SK-N-SH (cell line): ENCODE results near the gene ATXN7. TPM values are rescaled to one million over a fixed set of nuclear protein-coding genes. Genes with fewer than 3 reads are reported as not detected.

Source experiments
- CTCF ChIA-PET: fragments of 300-600, 350-600 bp; formaldehyde crosslinking; extraction: SDS; loops from one replicate; lab custom pipeline; 2021; lab: Yijun Ruan, JAX
- POLR2A ChIA-PET: fragments of 350-600 bp; sonication (Branson Sonifier 250); formaldehyde crosslinking; extraction: SDS; loops from one replicate; lab custom pipeline; 2020; ENCODE audit warnings: antibody characterized with exemption, inconsistent platforms; lab: Yijun Ruan, JAX
- DNase-seq: peaks from one replicate; pipeline ENCODE4 v3.0.0; 2012
- H2AFZ ChIP-seq: fragments of 200-600 bp; sonication (generic); 2 replicates; pipeline ENCODE4 v1.8.1; 2016; ENCODE audit warnings: antibody characterized with exemption, mild to moderate bottlenecking, low read depth
- H3F3A ChIP-seq: fragments of 200-600 bp; sonication (generic); replicated peaks from 2 replicates; pipeline ENCODE3; 2016; ENCODE audit warnings: antibody characterized with exemption, mild to moderate bottlenecking; ENCODE audit not compliant: insufficient read depth
- H3K27ac ChIP-seq, 2 experiments: fragments of 200-500 bp in 1 of 2; fragments of 200-600 bp in 1 of 2; sonication (Bioruptor generic) in 1 of 2; sonication (generic), shearing (Covaris generic) in 1 of 2; 2 replicates each; pipeline versions ENCODE4 v1.5.1 to v1.6.1; 2014 to 2016; ENCODE audit warnings: low read depth in 2 of 2, inconsistent platforms in 1 of 2, low read length in 1 of 2, mild to moderate bottlenecking in 1 of 2, mixed read lengths in 1 of 2
- H3K27me3 ChIP-seq: fragments of 200-600 bp; sonication (generic), shearing (Covaris generic); 2 replicates; pipeline ENCODE4 v1.6.1; 2016; ENCODE audit warnings: mixed run types; ENCODE audit not compliant: insufficient read depth
- H3K36me3 ChIP-seq, 2 experiments: fragments of 200-500 bp in 1 of 2; fragments of 200-600 bp in 1 of 2; sonication (Bioruptor generic) in 1 of 2; sonication (generic) in 1 of 2; replicated peaks in 1 of 2; 2 replicates each; pipeline versions ENCODE3 to v1.5.1; 2014 to 2016; ENCODE audit warnings: low read length in 1 of 2, mild to moderate bottlenecking in 1 of 2; ENCODE audit not compliant: insufficient read depth in 2 of 2, control insufficient read depth in 1 of 2
- H3K4me1 ChIP-seq, 2 experiments: fragments of 200-500 bp in 1 of 2; fragments of 200-600 bp in 1 of 2; sonication (Bioruptor generic) in 1 of 2; sonication (generic), shearing (Covaris generic) in 1 of 2; 2 replicates each; pipeline versions ENCODE4 v1.5.1 to v1.6.1; 2014 to 2016; ENCODE audit warnings: low read depth in 1 of 2, low read length in 1 of 2, mixed run types in 1 of 2; ENCODE audit not compliant: insufficient read depth in 2 of 2, control insufficient read depth in 1 of 2
- H3K4me2 ChIP-seq: fragments of 200-600 bp; sonication (generic), shearing (Covaris generic); 2 replicates; pipeline ENCODE4 v1.6.1; 2017; ENCODE audit warnings: mixed run types
- H3K4me3 ChIP-seq, 2 experiments: fragments of 200-500 bp in 1 of 2; fragments of 200-600 bp in 1 of 2; sonication (Bioruptor generic) in 1 of 2; sonication (generic), shearing (Covaris generic) in 1 of 2; 2 replicates each; pipeline versions ENCODE4 v1.5.1 to v1.8.1; 2014 to 2016; ENCODE audit warnings: low read depth in 2 of 2, inconsistent platforms in 1 of 2, low read length in 1 of 2, mild to moderate bottlenecking in 1 of 2, mixed read lengths in 1 of 2, moderate library complexity in 1 of 2
- H3K79me2 ChIP-seq: fragments of 200-600 bp; sonication (generic); 2 replicates; pipeline ENCODE4 v1.8.1; 2017; ENCODE audit warnings: mild to moderate bottlenecking; ENCODE audit not compliant: insufficient read depth
- H3K9ac ChIP-seq: fragments of 200-600 bp; sonication (generic); 2 replicates; pipeline ENCODE4 v1.6.1; 2017; ENCODE audit warnings: mixed run types
- H3K9me2 ChIP-seq: fragments of 200-600 bp; sonication (generic); 2 replicates; pipeline ENCODE4 v1.6.1; 2017; ENCODE audit warnings: mixed run types
- H3K9me3 ChIP-seq: fragments of 200-600 bp; sonication (generic); 2 replicates; pipeline ENCODE4 v1.6.1; 2017; ENCODE audit warnings: mixed run types, mild to moderate bottlenecking, moderate library complexity
- H4K20me1 ChIP-seq: fragments of 200-600 bp; sonication (generic); 2 replicates; pipeline ENCODE4 v1.6.1; 2017; ENCODE audit warnings: mild to moderate bottlenecking, mixed run types; ENCODE audit not compliant: insufficient read depth
- CHD2 ChIP-seq: fragments of 150-350 bp; IDR thresholded peaks from 2 replicates; pipeline ENCODE4 v1.6.1; 2018; ENCODE audit warnings: low read length; ENCODE audit not compliant: partially characterized antibody
- ELF1 ChIP-seq: IDR thresholded peaks from 2 replicates; pipeline ENCODE4 v1.4.0; 2012
- GATA2 ChIP-seq: sonication (generic); formaldehyde crosslinking; IDR thresholded peaks from 2 replicates; pipeline ENCODE4 v1.5.0; 2020; ENCODE audit warnings: mild to moderate bottlenecking, missing genetic modification reagents
- JUND ChIP-seq: IDR thresholded peaks from 2 replicates; pipeline ENCODE4 v1.4.0; 2012
- NFIC ChIP-seq: IDR thresholded peaks from 2 replicates; pipeline ENCODE4 v1.4.0; 2012; ENCODE audit warnings: borderline replicate concordance
- NRF1 ChIP-seq: IDR thresholded peaks from 2 replicates; pipeline ENCODE4 v1.6.1; 2012; ENCODE audit warnings: low read depth, mild to moderate bottlenecking, low read length
- PBX3 ChIP-seq: IDR thresholded peaks from 2 replicates; pipeline ENCODE4; 2012
- POLR2AphosphoS5 ChIP-seq: IDR thresholded peaks from 2 replicates; pipeline ENCODE4 v1.6.1; 2012; ENCODE audit warnings: low read depth, low read length
- RCOR1 ChIP-seq: fragments of 150-350 bp; IDR thresholded peaks from 2 replicates; pipeline ENCODE4 v1.6.1; 2017; ENCODE audit warnings: antibody characterized with exemption, low read length
- RFX5 ChIP-seq: IDR thresholded peaks from 2 replicates; pipeline ENCODE4 v1.6.1; 2012; ENCODE audit warnings: mild to moderate bottlenecking, improper control_type of control experiment, low read length
- SIN3A ChIP-seq: IDR thresholded peaks from 2 replicates; pipeline ENCODE4 v1.6.1; 2012; ENCODE audit warnings: low read depth, mild to moderate bottlenecking, low read length, moderate library complexity, borderline replicate concordance
- SMC3 ChIP-seq: IDR thresholded peaks from 2 replicates; pipeline ENCODE4 v1.6.1; 2012; ENCODE audit warnings: low read depth, low read length, improper control_type of control experiment
- TAF1 ChIP-seq: IDR thresholded peaks from 2 replicates; pipeline ENCODE4 v1.6.1; 2012; ENCODE audit warnings: low read depth, mild to moderate bottlenecking, low read length, moderate library complexity, borderline replicate concordance
- TCF12 ChIP-seq: IDR thresholded peaks from 2 replicates; pipeline ENCODE4 v1.4.0; 2012
- TEAD4 ChIP-seq: IDR thresholded peaks from 2 replicates; pipeline ENCODE4 v1.4.0; 2012; ENCODE audit warnings: mild to moderate bottlenecking, borderline replicate concordance; ENCODE audit not compliant: insufficient read depth
- USF1 ChIP-seq: IDR thresholded peaks from 2 replicates; pipeline ENCODE4 v1.4.0; 2012; ENCODE audit warnings: low read depth, borderline replicate concordance
- WGBS: methylation state at CpG from one replicate; pipeline ENCODE4 v1.1.6; 2017; ENCODE audit warnings: low lambda C conversion rate; 5-methylcytosine and 5-hydroxymethylcytosine counted together
- polyA plus RNA-seq, 3 experiments: library from polyadenylated mRNA; depleted of rRNA; stranded (reverse); fragments of >200 nt; gene quantifications; 2 replicates each; pipeline ENCODE4 v1.2.3, GENCODE V29; 2012
- TF ChIP-seq, protein P1 (sequence below): IDR thresholded peaks from 2 replicates; pipeline ENCODE4 v1.6.1; 2012; ENCODE audit warnings: mild to moderate bottlenecking, low read depth, low read length, moderate library complexity
- TF ChIP-seq, protein P2 (sequence below): IDR thresholded peaks from 2 replicates; pipeline ENCODE4 v1.4.0; 2012; ENCODE audit warnings: low read depth, borderline replicate concordance
- TF ChIP-seq, protein P3 (sequence below): fragments of 150-350 bp; IDR thresholded peaks from 2 replicates; pipeline ENCODE4 v1.6.1; 2016; ENCODE audit warnings: mild to moderate bottlenecking, low read depth, low read length

The ATXN7 gene
- polyA plus RNA-seq, 1 of the 3 experiments (the other 2 are of a cell fraction) = 6.2 TPM

DNA sequence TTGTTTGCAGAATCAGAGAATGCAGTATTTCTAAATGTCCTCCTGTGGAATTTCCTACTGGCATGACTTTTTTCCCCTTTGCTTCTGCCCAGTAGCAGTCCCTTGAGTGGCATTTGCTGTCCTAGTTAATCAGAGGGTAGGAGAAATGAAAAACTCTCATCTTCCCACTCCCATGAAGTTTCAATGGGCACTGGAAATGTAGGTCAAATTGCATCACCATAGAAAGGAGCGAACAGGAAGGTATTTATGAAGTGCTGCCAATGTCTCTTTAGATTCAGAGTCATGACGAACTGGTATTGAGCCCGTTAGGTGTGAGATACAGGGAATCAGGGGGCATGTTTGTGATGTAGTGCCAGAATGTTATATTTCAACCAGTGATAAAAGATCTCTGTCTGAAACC is 23.2 kb downstream of the ATXN7 start (continued):
- TF ChIP-seq USF1 = no peak
- TF ChIP-seq TEAD4 = no peak
- TF ChIP-seq CHD2 = no peak
- TF ChIP-seq SIN3A = no peak
- no peak for TF ChIP-seq JUND
- no peak for TF ChIP-seq RFX5
- no peak for TF ChIP-seq SMC3
- no peak for TF ChIP-seq RCOR1
- no peak for TF ChIP-seq NFIC
- TF ChIP-seq TCF12 = no peak

- POLR2A ChIA-PET = no interaction called here
- CTCF ChIA-PET = no interaction called here
- H3K9me3 ChIP-seq = no peaks in the 10 kb centered on the region
Observed at GRCh38 chr3:63891518-63891917, 27.9 kb downstream of the ATXN7 start.

More at GRCh38 chr3:63891518-63891917, 27.9 kb downstream of the ATXN7 start:
- no peak overlapping the region for H3K4me3 ChIP-seq
- H3K9ac ChIP-seq = no peak overlapping the region
- no peak overlapping the region for H3K27ac ChIP-seq
- peaks cover 3% of the 10 kb centered on the region; the same call in 1 of the 2 replicates for H4K20me1 ChIP-seq
- no peak for DNase-seq
- H3K79me2 ChIP-seq = peaks cover 36% of the 10 kb centered on the region
- TF ChIP-seq, protein P1, sequence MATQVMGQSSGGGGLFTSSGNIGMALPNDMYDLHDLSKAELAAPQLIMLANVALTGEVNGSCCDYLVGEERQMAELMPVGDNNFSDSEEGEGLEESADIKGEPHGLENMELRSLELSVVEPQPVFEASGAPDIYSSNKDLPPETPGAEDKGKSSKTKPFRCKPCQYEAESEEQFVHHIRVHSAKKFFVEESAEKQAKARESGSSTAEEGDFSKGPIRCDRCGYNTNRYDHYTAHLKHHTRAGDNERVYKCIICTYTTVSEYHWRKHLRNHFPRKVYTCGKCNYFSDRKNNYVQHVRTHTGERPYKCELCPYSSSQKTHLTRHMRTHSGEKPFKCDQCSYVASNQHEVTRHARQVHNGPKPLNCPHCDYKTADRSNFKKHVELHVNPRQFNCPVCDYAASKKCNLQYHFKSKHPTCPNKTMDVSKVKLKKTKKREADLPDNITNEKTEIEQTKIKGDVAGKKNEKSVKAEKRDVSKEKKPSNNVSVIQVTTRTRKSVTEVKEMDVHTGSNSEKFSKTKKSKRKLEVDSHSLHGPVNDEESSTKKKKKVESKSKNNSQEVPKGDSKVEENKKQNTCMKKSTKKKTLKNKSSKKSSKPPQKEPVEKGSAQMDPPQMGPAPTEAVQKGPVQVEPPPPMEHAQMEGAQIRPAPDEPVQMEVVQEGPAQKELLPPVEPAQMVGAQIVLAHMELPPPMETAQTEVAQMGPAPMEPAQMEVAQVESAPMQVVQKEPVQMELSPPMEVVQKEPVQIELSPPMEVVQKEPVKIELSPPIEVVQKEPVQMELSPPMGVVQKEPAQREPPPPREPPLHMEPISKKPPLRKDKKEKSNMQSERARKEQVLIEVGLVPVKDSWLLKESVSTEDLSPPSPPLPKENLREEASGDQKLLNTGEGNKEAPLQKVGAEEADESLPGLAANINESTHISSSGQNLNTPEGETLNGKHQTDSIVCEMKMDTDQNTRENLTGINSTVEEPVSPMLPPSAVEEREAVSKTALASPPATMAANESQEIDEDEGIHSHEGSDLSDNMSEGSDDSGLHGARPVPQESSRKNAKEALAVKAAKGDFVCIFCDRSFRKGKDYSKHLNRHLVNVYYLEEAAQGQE = no peak
- TF ChIP-seq POLR2AphosphoS5 = no peak
- TF ChIP-seq TCF12 = no peak
- no peak for TF ChIP-seq GATA2 (CRISPR knock-in tag)
- TF ChIP-seq, protein P2, sequence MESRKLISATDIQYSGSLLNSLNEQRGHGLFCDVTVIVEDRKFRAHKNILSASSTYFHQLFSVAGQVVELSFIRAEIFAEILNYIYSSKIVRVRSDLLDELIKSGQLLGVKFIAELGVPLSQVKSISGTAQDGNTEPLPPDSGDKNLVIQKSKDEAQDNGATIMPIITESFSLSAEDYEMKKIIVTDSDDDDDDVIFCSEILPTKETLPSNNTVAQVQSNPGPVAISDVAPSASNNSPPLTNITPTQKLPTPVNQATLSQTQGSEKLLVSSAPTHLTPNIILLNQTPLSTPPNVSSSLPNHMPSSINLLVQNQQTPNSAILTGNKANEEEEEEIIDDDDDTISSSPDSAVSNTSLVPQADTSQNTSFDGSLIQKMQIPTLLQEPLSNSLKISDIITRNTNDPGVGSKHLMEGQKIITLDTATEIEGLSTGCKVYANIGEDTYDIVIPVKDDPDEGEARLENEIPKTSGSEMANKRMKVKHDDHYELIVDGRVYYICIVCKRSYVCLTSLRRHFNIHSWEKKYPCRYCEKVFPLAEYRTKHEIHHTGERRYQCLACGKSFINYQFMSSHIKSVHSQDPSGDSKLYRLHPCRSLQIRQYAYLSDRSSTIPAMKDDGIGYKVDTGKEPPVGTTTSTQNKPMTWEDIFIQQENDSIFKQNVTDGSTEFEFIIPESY = no peak
- TF ChIP-seq TAF1 = no peak
- no peak for TF ChIP-seq SIN3A
- TF ChIP-seq PBX3 = no peak
- TF ChIP-seq NRF1 = no peak
- TF ChIP-seq, protein P3, sequence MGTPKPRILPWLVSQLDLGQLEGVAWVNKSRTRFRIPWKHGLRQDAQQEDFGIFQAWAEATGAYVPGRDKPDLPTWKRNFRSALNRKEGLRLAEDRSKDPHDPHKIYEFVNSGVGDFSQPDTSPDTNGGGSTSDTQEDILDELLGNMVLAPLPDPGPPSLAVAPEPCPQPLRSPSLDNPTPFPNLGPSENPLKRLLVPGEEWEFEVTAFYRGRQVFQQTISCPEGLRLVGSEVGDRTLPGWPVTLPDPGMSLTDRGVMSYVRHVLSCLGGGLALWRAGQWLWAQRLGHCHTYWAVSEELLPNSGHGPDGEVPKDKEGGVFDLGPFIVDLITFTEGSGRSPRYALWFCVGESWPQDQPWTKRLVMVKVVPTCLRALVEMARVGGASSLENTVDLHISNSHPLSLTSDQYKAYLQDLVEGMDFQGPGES = no peak
- TF ChIP-seq ELF1 = no peak
- TF ChIP-seq, all 33 proteins: peak for 0
- peaks cover 0 to 7% of the 10 kb centered on the region in 2 experiments for H3K36me3 ChIP-seq
- no peaks in the 10 kb centered on the region; a peak in 2 of 4 replicates for H3K4me1 ChIP-seq
- WGBS = 97% methylated on average over 5 of the region's 5 CpGs
- no peak overlapping the region for H3K4me2 ChIP-seq
- no peaks in the 10 kb centered on the region for H3K9me2 ChIP-seq
- H2AFZ ChIP-seq = no peak overlapping the region
- H3K27me3 ChIP-seq = no peaks in the 10 kb centered on the region
- H3F3A ChIP-seq = no peaks in the 10 kb centered on the region
